ENCODE data around the gene ZNF787.

- TF ChIP-seq CTCF (IDR thresholded peaks at IDR 0.05) (peak in 1 of 2 donors; percentile 74), POLR2A (IDR thresholded peaks at IDR 0.05) (no peak)
These were observed 15.9 kb downstream of the ZNF787 start for GRCh38 chr19:56105090-56105701.
